ENCODE data around the gene AP4M1. TPM values are rescaled to one million over a fixed set of nuclear protein-coding genes. Genes with fewer than 3 reads are reported as not detected.
A peak's percentile ranks its signal among the peaks of the same experiment; 100 is the strongest.

The AP4M1 gene
- total RNA-seq, 1 donor from 2014 or later = 15.5 TPM

GRCh38 chr7:100119970-100120732 is 18.7 kb downstream of the AP4M1 start:
- DNase-seq (ENCODE audit: low read depth) (peak; percentile 28), FAIRE-seq (no peak)
- H3K27ac Mint-ChIP-seq (ENCODE audit: unreplicated experiment) = peak overlapping the region; percentile 96
- peaks cover 6% of the 10 kb centered on the region for H3K4me1 Mint-ChIP-seq (ENCODE audit: low read depth, unreplicated experiment)
- H3K36me3 Mint-ChIP-seq (ENCODE audit: low read depth, unreplicated experiment) = peaks cover 8% of the 10 kb centered on the region
- H3K27me3 ChIP-seq (ENCODE audit: insufficient read depth, low read length) = no peaks in the 10 kb centered on the region
- peak overlapping the region; percentile 99 for H3K4me3 Mint-ChIP-seq (ENCODE audit: unreplicated experiment)
- peak overlapping the region; percentile 85 for H2AFZ ChIP-seq (ENCODE audit: low read depth, low read length)
- H3K9me3 Mint-ChIP-seq (ENCODE audit: unreplicated experiment) = peaks cover 2% of the 10 kb centered on the region
- H3K9ac ChIP-seq (ENCODE audit: low read length) = peak overlapping the region; percentile 88
- H3K4me1 ChIP-seq (ENCODE audit: insufficient read depth, low read length) = peaks cover 15% of the 10 kb centered on the region
- H3K9me3 ChIP-seq (ENCODE audit: insufficient read depth, low read depth, low read length) = no peaks in the 10 kb centered on the region
- no peaks in the 10 kb centered on the region for H4K20me1 ChIP-seq (ENCODE audit: insufficient read depth, low read length)
- H3K27me3 Mint-ChIP-seq (ENCODE audit: low read depth, unreplicated experiment) = no peaks in the 10 kb centered on the region
- H3K79me2 ChIP-seq (ENCODE audit: insufficient read depth, low read length) = peaks cover 20% of the 10 kb centered on the region
- H3K27ac ChIP-seq (ENCODE audit: low read depth, low read length) = peak overlapping the region; percentile 94
- no peak for TF ChIP-seq CTCF (IDR thresholded peaks at IDR 0.05; ENCODE audit: insufficient read depth, low read depth, low read length)
- TF ChIP-seq EZH2 (IDR thresholded peaks at IDR 0.05; ENCODE audit: insufficient read depth, low read length) = no peak
- peak overlapping the region; percentile 89 for H3K4me2 ChIP-seq (ENCODE audit: low read length)
- peaks cover 2% of the 10 kb centered on the region for H3K36me3 ChIP-seq (ENCODE audit: insufficient read depth, low read length)
- peak overlapping the region; percentile 89 for H3K4me3 ChIP-seq (ENCODE audit: insufficient read depth, low read depth, low read length)

- H3K4me1 ChIP-seq (ENCODE audit: insufficient read depth, low read length) = peaks cover 15% of the 10 kb centered on the region
- Mint-ChIP-seq H3K4me1 (ENCODE audit: low read depth, unreplicated experiment) (peaks cover 6% of the 10 kb centered on the region), H3K27ac (ENCODE audit: unreplicated experiment) (no peak overlapping the region), H3K4me3 (ENCODE audit: unreplicated experiment) (peak overlapping the region; percentile 99), H3K9me3 (ENCODE audit: unreplicated experiment) (peaks cover 2% of the 10 kb centered on the region), H3K36me3 (ENCODE audit: low read depth, unreplicated experiment) (peaks cover 8% of the 10 kb centered on the region), H3K27me3 (ENCODE audit: low read depth, unreplicated experiment) (no peaks in the 10 kb centered on the region)
- peak overlapping the region; percentile 88 for H3K9ac ChIP-seq (ENCODE audit: low read length)
- no peaks in the 10 kb centered on the region for H3K9me3 ChIP-seq (ENCODE audit: insufficient read depth, low read depth, low read length)
- H3K27me3 ChIP-seq (ENCODE audit: insufficient read depth, low read length) = no peaks in the 10 kb centered on the region
- H3K36me3 ChIP-seq (ENCODE audit: insufficient read depth, low read length) = peaks cover 2% of the 10 kb centered on the region
- peak overlapping the region; percentile 85 for H2AFZ ChIP-seq (ENCODE audit: low read depth, low read length)
- H3K27ac ChIP-seq (ENCODE audit: low read depth, low read length) = no peak overlapping the region
- FAIRE-seq (no peak), DNase-seq (ENCODE audit: low read depth) (no peak)
- H3K4me2 ChIP-seq (ENCODE audit: low read length) = peak overlapping the region; percentile 89
- H3K79me2 ChIP-seq (ENCODE audit: insufficient read depth, low read length) = peaks cover 20% of the 10 kb centered on the region
- no peaks in the 10 kb centered on the region for H4K20me1 ChIP-seq (ENCODE audit: insufficient read depth, low read length)
- peak overlapping the region; percentile 89 for H3K4me3 ChIP-seq (ENCODE audit: insufficient read depth, low read depth, low read length)
- TF ChIP-seq CTCF (IDR thresholded peaks at IDR 0.05; ENCODE audit: insufficient read depth, low read depth, low read length) = no peak
- no peak for TF ChIP-seq EZH2 (IDR thresholded peaks at IDR 0.05; ENCODE audit: insufficient read depth, low read length)
These were observed 19.2 kb downstream of the AP4M1 start for GRCh38 chr7:100120733-100121036.

GRCh38 chr7:100122067-100122466 is 20.6 kb downstream of the AP4M1 start:
- H4K20me1 ChIP-seq (ENCODE audit: insufficient read depth, low read length) = no peaks in the 10 kb centered on the region
- FAIRE-seq (no peak), DNase-seq (ENCODE audit: low read depth) (no peak)
- no peak overlapping the region for H3K4me3 Mint-ChIP-seq (ENCODE audit: unreplicated experiment)
- no peak overlapping the region for H3K4me3 ChIP-seq (ENCODE audit: insufficient read depth, low read depth, low read length)
- no peak overlapping the region for H3K27ac ChIP-seq (ENCODE audit: low read depth, low read length)
- TF ChIP-seq CTCF (IDR thresholded peaks at IDR 0.05; ENCODE audit: insufficient read depth, low read depth, low read length) (no peak), EZH2 (IDR thresholded peaks at IDR 0.05; ENCODE audit: insufficient read depth, low read length) (no peak)
- peaks cover 8% of the 10 kb centered on the region for H3K36me3 Mint-ChIP-seq (ENCODE audit: low read depth, unreplicated experiment)
- peaks cover 25% of the 10 kb centered on the region for H3K79me2 ChIP-seq (ENCODE audit: insufficient read depth, low read length)
- no peaks in the 10 kb centered on the region for H3K9me3 ChIP-seq (ENCODE audit: insufficient read depth, low read depth, low read length)
- H3K27me3 ChIP-seq (ENCODE audit: insufficient read depth, low read length) = no peaks in the 10 kb centered on the region
- H3K4me2 ChIP-seq (ENCODE audit: low read length) = no peak overlapping the region
- H3K9ac ChIP-seq (ENCODE audit: low read length) = no peak overlapping the region
- peaks cover 2% of the 10 kb centered on the region for H3K36me3 ChIP-seq (ENCODE audit: insufficient read depth, low read length)
- H3K27ac Mint-ChIP-seq (ENCODE audit: unreplicated experiment) = no peak overlapping the region
- no peak overlapping the region for H2AFZ ChIP-seq (ENCODE audit: low read depth, low read length)
- no peaks in the 10 kb centered on the region for H3K27me3 Mint-ChIP-seq (ENCODE audit: low read depth, unreplicated experiment)
- peaks cover 20% of the 10 kb centered on the region for H3K4me1 ChIP-seq (ENCODE audit: insufficient read depth, low read length)
- peaks cover 2% of the 10 kb centered on the region for H3K9me3 Mint-ChIP-seq (ENCODE audit: unreplicated experiment)
- peaks cover 6% of the 10 kb centered on the region for H3K4me1 Mint-ChIP-seq (ENCODE audit: low read depth, unreplicated experiment)

All from astrocyte (in vitro differentiated cells and primary cell).